ENCODE data around the gene PLEKHM1.
"Not testable (repeated sequence)": the region's sequence is repeated elsewhere in the genome, so short reads cannot be mapped to it uniquely, and the experiment has no call there.

PLEKHM1 gene

GRCh38 chr17:45490615-45491433 lies at the start of gene PLEKHM1:
TSS of gene PLEKHM1 (minus strand) at chr17:45490721. CDS start at chr17:45482484, 8,237 bp downstream.
- DNase-seq (ENCODE audit: low read depth in 2 of 2) = peak; percentile 81 to 84

- DNase-seq (ENCODE audit: low read depth in 2 of 2) = not testable (repeated sequence)
Measured at GRCh38 chr17:45538168-45538567, 47.6 kb upstream of the PLEKHM1 start.

GRCh38 chr17:45506072-45506471 lies 15.6 kb upstream of the PLEKHM1 start:
- DNase-seq (ENCODE audit: low read depth in 2 of 2) = not testable (repeated sequence)

- not testable (repeated sequence) for DNase-seq (ENCODE audit: low read depth in 2 of 2)
Measured at GRCh38 chr17:45505183-45505582, 14.7 kb upstream of the PLEKHM1 start.

GRCh38 chr17:45501092-45501707 lies 10.7 kb upstream of the PLEKHM1 start:
- not testable (repeated sequence) for DNase-seq (ENCODE audit: low read depth in 2 of 2)

GRCh38 chr17:45500478-45500877 lies 10.0 kb upstream of the PLEKHM1 start:
- not testable (repeated sequence) for DNase-seq (ENCODE audit: low read depth in 2 of 2)

- not testable (repeated sequence) for DNase-seq (ENCODE audit: low read depth in 2 of 2)
Measured at GRCh38 chr17:45499208-45499607, 8.7 kb upstream of the PLEKHM1 start.

- not testable (repeated sequence) for DNase-seq (ENCODE audit: low read depth in 2 of 2)
Measured at GRCh38 chr17:45498377-45498776, 7.9 kb upstream of the PLEKHM1 start.

- DNase-seq (ENCODE audit: low read depth in 2 of 2) = not testable (repeated sequence)
Measured at GRCh38 chr17:45497449-45497848, 6.9 kb upstream of the PLEKHM1 start.

- not testable (repeated sequence) for DNase-seq (ENCODE audit: low read depth in 2 of 2)
Measured at GRCh38 chr17:45496507-45496906, 6.0 kb upstream of the PLEKHM1 start.

GRCh38 chr17:45494556-45494955 lies 4.0 kb upstream of the PLEKHM1 start:
- DNase-seq (ENCODE audit: low read depth in 2 of 2) = not testable (repeated sequence)

- DNase-seq (ENCODE audit: low read depth in 2 of 2) = not testable (repeated sequence)
Measured at GRCh38 chr17:45492156-45492555, 1.6 kb upstream of the PLEKHM1 start.

GRCh38 chr17:45490198-45490597 lies 323 bp downstream of the PLEKHM1 start:
- DNase-seq (ENCODE audit: low read depth in 2 of 2) = not testable (repeated sequence)

- DNase-seq (ENCODE audit: low read depth in 2 of 2) = not testable (repeated sequence)
Measured at GRCh38 chr17:45487704-45488103, 2.8 kb downstream of the PLEKHM1 start.

- not testable (repeated sequence) for DNase-seq (ENCODE audit: low read depth in 2 of 2)
Measured at GRCh38 chr17:45483591-45484216, 6.8 kb downstream of the PLEKHM1 start.

GRCh38 chr17:45483177-45483576 lies 7.3 kb downstream of the PLEKHM1 start:
- not testable (repeated sequence) for DNase-seq (ENCODE audit: low read depth in 2 of 2)

- not testable (repeated sequence) for DNase-seq (ENCODE audit: low read depth in 2 of 2)
Measured at GRCh38 chr17:45482317-45482716, 8.2 kb downstream of the PLEKHM1 start.

- not testable (repeated sequence) for DNase-seq (ENCODE audit: low read depth in 2 of 2)
Measured at GRCh38 chr17:45475436-45475835, 15.1 kb downstream of the PLEKHM1 start.

- not testable (repeated sequence) for DNase-seq (ENCODE audit: low read depth in 2 of 2)
Measured at GRCh38 chr17:45472249-45472648, 18.3 kb downstream of the PLEKHM1 start.

GRCh38 chr17:45469204-45469563 lies 21.3 kb downstream of the PLEKHM1 start:
- DNase-seq (ENCODE audit: low read depth in 2 of 2) = not testable (repeated sequence)

GRCh38 chr17:45468293-45469203 lies 22.0 kb downstream of the PLEKHM1 start:
- DNase-seq (ENCODE audit: low read depth in 2 of 2) = not testable (repeated sequence)
